T follicular helper cell (primary cell): ENCODE measurements around the gene ARRDC4.

Experiments used
- DNase-seq: peaks from one replicate; pipeline ENCODE4 v3.0.0-alpha.2; 2020; ENCODE audit warnings: low read depth

ARRDC4 gene

GRCh38 chr15:97998307-97999071, 38.0 kb downstream of the ARRDC4 start:
- DNase-seq = no peak

- DNase-seq = no peak
These were observed 40.0 kb downstream of the ARRDC4 start for GRCh38 chr15:98000249-98001203.

- no peak for DNase-seq
These were observed 41.2 kb downstream of the ARRDC4 start for GRCh38 chr15:98001663-98002194.

GRCh38 chr15:98002419-98002818, 41.9 kb downstream of the ARRDC4 start:
- DNase-seq = no peak

GRCh38 chr15:98002866-98003265, 42.4 kb downstream of the ARRDC4 start:
- no peak for DNase-seq

- DNase-seq = no peak
These were observed 43.0 kb downstream of the ARRDC4 start for GRCh38 chr15:98003518-98003917.

GRCh38 chr15:98003996-98004395, 43.5 kb downstream of the ARRDC4 start:
- no peak for DNase-seq

GRCh38 chr15:98005659-98006058, 45.2 kb downstream of the ARRDC4 start:
- DNase-seq = no peak

- no peak for DNase-seq
These were observed 48.7 kb downstream of the ARRDC4 start for GRCh38 chr15:98009169-98009568.

GRCh38 chr15:98009971-98010370, 49.5 kb downstream of the ARRDC4 start:
- no peak for DNase-seq

GRCh38 chr15:98012354-98012753, 51.9 kb downstream of the ARRDC4 start:
- no peak for DNase-seq

- DNase-seq = no peak
These were observed 53.1 kb downstream of the ARRDC4 start for GRCh38 chr15:98013631-98014030.

GRCh38 chr15:98017150-98017964, 56.9 kb downstream of the ARRDC4 start:
- DNase-seq = no peak

- no peak for DNase-seq
These were observed 58.4 kb downstream of the ARRDC4 start for GRCh38 chr15:98018761-98019351.
